Activated naive CD4-positive, alpha-beta T cell treated with anti-CD3 and anti-CD28 coated beads for 36 hours (primary cell): Measurements from ENCODE around the gene SNURF. TPM values are rescaled to one million over a fixed set of nuclear protein-coding genes. Genes with fewer than 3 reads are reported as not detected.
A peak's percentile ranks its signal among the peaks of the same experiment; 100 is the strongest.
"Not testable (repeated sequence)": the region's sequence is repeated elsewhere in the genome, so short reads cannot be mapped to it uniquely, and the experiment has no call there.

Experiments
- CTCF ChIA-PET: fragments of 350-600 bp; sonication (Branson Sonifier 250); formaldehyde crosslinking; loops from one replicate; lab custom pipeline; 2021; ENCODE audit warnings: antibody characterized with exemption; lab: Charles Lee
- DNase-seq: peaks from one replicate; pipeline ENCODE4 v3.0.0-alpha.2; 2020
- H3K27ac Mint-ChIP-seq: one replicate; pipeline ENCODE4 v1.8.0; 2021; ENCODE audit warnings: mild to moderate bottlenecking, mixed read lengths
- H3K27me3 Mint-ChIP-seq: one replicate; pipeline ENCODE4 v1.8.0; 2021; ENCODE audit warnings: low read depth, mixed read lengths
- H3K36me3 Mint-ChIP-seq: one replicate; pipeline ENCODE4 v1.8.0; 2021; ENCODE audit warnings: low read depth, mixed read lengths
- H3K4me1 Mint-ChIP-seq: one replicate; pipeline ENCODE4 v1.8.0; 2021; ENCODE audit warnings: low read depth, mixed read lengths
- H3K4me3 Mint-ChIP-seq: one replicate; pipeline ENCODE4 v1.8.0; 2021; ENCODE audit warnings: mild to moderate bottlenecking, moderate library complexity, mixed read lengths
- H3K9me3 Mint-ChIP-seq: one replicate; pipeline ENCODE4 v1.8.0; 2021; ENCODE audit warnings: mixed read lengths
- intact Hi-C: fragments of 100-400 bp; cut with micrococcal nuclease; formaldehyde crosslinking; loops from one replicate; pipeline ENCODE4 v1.15.1; 2023
- total RNA-seq, 2 experiments: library from RNA; stranded (reverse); gene quantifications; one replicate each; pipeline ENCODE4 v1.2.3, GENCODE V29; 2021

SNURF gene
- total RNA-seq, 2 experiments from 2014 or later, result 28.3 to 34.5 TPM

DNA sequence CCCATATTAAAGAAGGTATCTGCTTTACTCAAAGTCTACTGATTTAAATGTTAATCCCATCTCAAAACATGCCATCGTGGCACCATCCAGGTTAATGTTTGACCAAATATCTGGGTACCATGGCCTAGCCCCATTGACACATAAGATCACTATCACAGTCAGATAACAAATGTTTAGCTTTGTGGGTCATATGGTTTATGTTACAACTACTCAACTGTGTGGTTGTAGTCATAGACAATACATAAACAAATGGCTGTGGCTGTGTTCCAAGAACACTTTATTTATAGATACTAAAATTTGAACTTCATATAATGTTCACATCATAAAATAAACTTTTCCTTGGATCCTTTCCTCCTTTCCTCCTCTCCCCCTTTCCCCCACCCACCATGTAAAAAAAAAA lies 9.8 kb upstream of the SNURF start:
- DNase-seq, result no peak
- intact Hi-C loops, result no loop called here
- H3K9me3 Mint-ChIP-seq, result peaks cover 7% of the 10 kb centered on the region
- no peaks in the 10 kb centered on the region for H3K36me3 Mint-ChIP-seq
- H3K27ac Mint-ChIP-seq, result no peak overlapping the region
- CTCF ChIA-PET, result no interaction called here
- no peaks in the 10 kb centered on the region for H3K27me3 Mint-ChIP-seq
- no peaks in the 10 kb centered on the region for H3K4me1 Mint-ChIP-seq
- H3K4me3 Mint-ChIP-seq, result no peak overlapping the region

GRCh38 chr15:24945711-24946110 lies 9.1 kb upstream of the SNURF start:
- DNase-seq, result no peak
- Mint-ChIP-seq H3K4me3 (no peak overlapping the region), H3K36me3 (no peaks in the 10 kb centered on the region), H3K27me3 (no peaks in the 10 kb centered on the region), H3K4me1 (no peaks in the 10 kb centered on the region), H3K9me3 (peaks cover 7% of the 10 kb centered on the region), H3K27ac (no peak overlapping the region)
- CTCF ChIA-PET, result no interaction called here
- intact Hi-C loops, result no loop called here

GRCh38 chr15:24948495-24948894 lies 6.3 kb upstream of the SNURF start:
- H3K36me3 Mint-ChIP-seq, result no peaks in the 10 kb centered on the region
- DNase-seq, result no peak
- no peaks in the 10 kb centered on the region for H3K9me3 Mint-ChIP-seq
- no peak overlapping the region for H3K27ac Mint-ChIP-seq
- H3K4me3 Mint-ChIP-seq, result no peak overlapping the region
- CTCF ChIA-PET, result no interaction called here
- H3K27me3 Mint-ChIP-seq, result no peaks in the 10 kb centered on the region
- intact Hi-C loops, result no loop called here
- no peaks in the 10 kb centered on the region for H3K4me1 Mint-ChIP-seq

GRCh38 chr15:24955531-24955921 lies 739 bp downstream of the SNURF start:
- H3K4me3 Mint-ChIP-seq, result peak overlapping the region; percentile 89
- DNase-seq, result peak; percentile 9
- peaks cover 18% of the 10 kb centered on the region for H3K36me3 Mint-ChIP-seq
- peak overlapping the region; percentile 95 for H3K27ac Mint-ChIP-seq
- peaks cover 12% of the 10 kb centered on the region for H3K4me1 Mint-ChIP-seq
- no peaks in the 10 kb centered on the region for H3K27me3 Mint-ChIP-seq
- CTCF ChIA-PET, result no interaction called here
- peaks cover 9% of the 10 kb centered on the region for H3K9me3 Mint-ChIP-seq
- intact Hi-C loops, result loop anchor here (2.0 kb wide), 1 partner anchor 1127 kb away; no protein-coding TSS in a partner anchor

- H3K27ac Mint-ChIP-seq, result peak overlapping the region; percentile 95
- DNase-seq, result peak; percentile 78
- H3K36me3 Mint-ChIP-seq, result peaks cover 21% of the 10 kb centered on the region
- H3K4me1 Mint-ChIP-seq, result peaks cover 12% of the 10 kb centered on the region
- H3K4me3 Mint-ChIP-seq, result peak overlapping the region; percentile 89
- H3K9me3 Mint-ChIP-seq, result peaks cover 10% of the 10 kb centered on the region
- CTCF ChIA-PET, result interaction anchor here (0.6 kb wide), 1 partner anchor 484 kb away, joined by 3 read pairs; no protein-coding TSS in a partner anchor
- intact Hi-C loops, result loop anchor here (1.0 kb wide), 2 partner anchors 183 to 483 kb away; partner anchors contain the start of gene UBE3A
- H3K27me3 Mint-ChIP-seq, result no peaks in the 10 kb centered on the region
These were observed 1.5 kb downstream of the SNURF start for GRCh38 chr15:24956111-24956838.

DNA sequence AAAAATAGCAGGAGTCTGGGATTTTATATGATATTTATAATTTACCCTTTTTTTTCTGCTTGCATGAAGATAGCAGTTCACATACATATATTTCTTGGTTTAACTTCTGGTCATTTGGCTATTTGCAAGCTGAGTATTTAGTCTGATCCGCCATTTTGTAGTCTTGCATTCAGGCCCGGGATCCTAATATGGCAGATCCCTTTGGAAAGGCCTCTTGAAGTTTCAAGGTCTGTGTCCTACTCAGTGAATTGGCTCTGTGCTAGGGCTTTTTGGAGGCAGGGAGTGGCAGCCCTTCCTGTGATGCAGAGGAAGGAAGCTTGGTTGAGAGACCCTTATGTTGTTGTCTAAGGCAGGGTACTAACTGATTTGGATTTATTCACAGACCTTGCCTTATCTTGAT lies 2.9 kb downstream of the SNURF start:
- CTCF ChIA-PET, result interaction anchor here (0.6 kb wide), 1 partner anchor 344 kb away, joined by 3 read pairs; no protein-coding TSS in a partner anchor
- H3K27me3 Mint-ChIP-seq, result no peaks in the 10 kb centered on the region
- H3K4me3 Mint-ChIP-seq, result no peak overlapping the region
- peak overlapping the region; percentile 61 for H3K27ac Mint-ChIP-seq
- intact Hi-C loops, result no loop called here
- H3K4me1 Mint-ChIP-seq, result peaks cover 12% of the 10 kb centered on the region
- peaks cover 11% of the 10 kb centered on the region for H3K9me3 Mint-ChIP-seq
- no peak for DNase-seq
- peaks cover 26% of the 10 kb centered on the region for H3K36me3 Mint-ChIP-seq

GRCh38 chr15:24961967-24962366 lies 7.2 kb downstream of the SNURF start:
- H3K36me3 Mint-ChIP-seq, result peaks cover 63% of the 10 kb centered on the region
- H3K27ac Mint-ChIP-seq, result no peak overlapping the region
- DNase-seq, result no peak
- no peak overlapping the region for H3K4me3 Mint-ChIP-seq
- H3K9me3 Mint-ChIP-seq, result peaks cover 22% of the 10 kb centered on the region
- intact Hi-C loops, result no loop called here
- CTCF ChIA-PET, result no interaction called here
- peaks cover 10% of the 10 kb centered on the region for H3K4me1 Mint-ChIP-seq
- no peaks in the 10 kb centered on the region for H3K27me3 Mint-ChIP-seq

- no peak overlapping the region for H3K27ac Mint-ChIP-seq
- H3K4me3 Mint-ChIP-seq, result no peak overlapping the region
- H3K4me1 Mint-ChIP-seq, result peaks cover 5% of the 10 kb centered on the region
- H3K27me3 Mint-ChIP-seq, result no peaks in the 10 kb centered on the region
- peaks cover 25% of the 10 kb centered on the region for H3K9me3 Mint-ChIP-seq
- peaks cover 70% of the 10 kb centered on the region for H3K36me3 Mint-ChIP-seq
- CTCF ChIA-PET, result no interaction called here
- no peak for DNase-seq
- intact Hi-C loops, result no loop called here
These were observed 8.1 kb downstream of the SNURF start for GRCh38 chr15:24962880-24963279.

- H3K36me3 Mint-ChIP-seq, result peaks cover 74% of the 10 kb centered on the region
- no peaks in the 10 kb centered on the region for H3K27me3 Mint-ChIP-seq
- H3K9me3 Mint-ChIP-seq, result peaks cover 18% of the 10 kb centered on the region
- no peak for DNase-seq
- H3K4me3 Mint-ChIP-seq, result no peak overlapping the region
- no peak overlapping the region for H3K27ac Mint-ChIP-seq
- H3K4me1 Mint-ChIP-seq, result no peaks in the 10 kb centered on the region
- intact Hi-C loops, result no loop called here
- CTCF ChIA-PET, result no interaction called here
These were observed 11.7 kb downstream of the SNURF start for GRCh38 chr15:24966364-24967103.

GRCh38 chr15:24971052-24971451 lies 16.3 kb downstream of the SNURF start:
- Mint-ChIP-seq H3K9me3 (peaks cover 30% of the 10 kb centered on the region), H3K4me3 (no peak overlapping the region), H3K4me1 (no peaks in the 10 kb centered on the region), H3K27ac (no peak overlapping the region), H3K36me3 (peaks cover 78% of the 10 kb centered on the region), H3K27me3 (no peaks in the 10 kb centered on the region)
- CTCF ChIA-PET, result no interaction called here
- no peak for DNase-seq
- intact Hi-C loops, result no loop called here

- no peaks in the 10 kb centered on the region for H3K4me1 Mint-ChIP-seq
- H3K4me3 Mint-ChIP-seq, result no peak overlapping the region
- no peak for DNase-seq
- no peaks in the 10 kb centered on the region for H3K27me3 Mint-ChIP-seq
- no peak overlapping the region for H3K27ac Mint-ChIP-seq
- peaks cover 78% of the 10 kb centered on the region for H3K36me3 Mint-ChIP-seq
- H3K9me3 Mint-ChIP-seq, result peaks cover 32% of the 10 kb centered on the region
- intact Hi-C loops, result no loop called here
- CTCF ChIA-PET, result no interaction called here
These were observed 17.0 kb downstream of the SNURF start for GRCh38 chr15:24971772-24972171.

- H3K4me1 Mint-ChIP-seq, H3K4me3 Mint-ChIP-seq, H3K27ac Mint-ChIP-seq, CTCF ChIA-PET, DNase-seq, intact Hi-C loops, H3K27me3 Mint-ChIP-seq: not testable (repeated sequence)
- peaks cover 32% of the 10 kb centered on the region for H3K9me3 Mint-ChIP-seq
- H3K36me3 Mint-ChIP-seq, result peaks cover 80% of the 10 kb centered on the region
These were observed 17.9 kb downstream of the SNURF start for GRCh38 chr15:24972707-24973106.
